HG02588 (cell line): ENCODE data around the gene LMO7.
"Not testable (repeated sequence)": the region's sequence is repeated elsewhere in the genome, so short reads cannot be mapped to it uniquely, and the experiment has no call there.

Source experiments
- ATAC-seq: cut with Tn5 transposase; IDR thresholded peaks from one replicate; pipeline ENCODE4 v1.9.1; 2021; ENCODE audit warnings: mild to moderate bottlenecking, moderate library complexity; ENCODE audit not compliant: unreplicated experiment

Gene LMO7

GRCh38 chr13:75769141-75769905 lies 133.2 kb downstream of the LMO7 start:
- ATAC-seq: no peak

- ATAC-seq: no peak
Measured at GRCh38 chr13:75770164-75770563, 134.0 kb downstream of the LMO7 start.

GRCh38 chr13:75770592-75771011 lies 134.5 kb downstream of the LMO7 start:
- no peak for ATAC-seq

GRCh38 chr13:75771226-75771625 lies 135.1 kb downstream of the LMO7 start:
- ATAC-seq: no peak

GRCh38 chr13:75771818-75772217 lies 135.7 kb downstream of the LMO7 start:
- no peak for ATAC-seq

GRCh38 chr13:75774176-75774575 lies 138.0 kb downstream of the LMO7 start:
- no peak for ATAC-seq

GRCh38 chr13:75776550-75776949 lies 140.4 kb downstream of the LMO7 start:
- no peak for ATAC-seq

- ATAC-seq: no peak
Measured at GRCh38 chr13:75779393-75779792, 143.3 kb downstream of the LMO7 start.

GRCh38 chr13:75780103-75780502 lies 144.0 kb downstream of the LMO7 start:
- not testable (repeated sequence) for ATAC-seq

GRCh38 chr13:75782985-75783384 lies 146.9 kb downstream of the LMO7 start:
- ATAC-seq: no peak

- no peak for ATAC-seq
Measured at GRCh38 chr13:75784003-75784402, 147.9 kb downstream of the LMO7 start.

GRCh38 chr13:75785130-75785529 lies 149.0 kb downstream of the LMO7 start:
- no peak for ATAC-seq

- no peak for ATAC-seq
Measured at GRCh38 chr13:75787249-75787928, 151.3 kb downstream of the LMO7 start.

GRCh38 chr13:75788481-75788981 lies 152.4 kb downstream of the LMO7 start:
- ATAC-seq: no peak

GRCh38 chr13:75789451-75790197 lies 153.5 kb downstream of the LMO7 start:
- no peak for ATAC-seq

GRCh38 chr13:75790198-75790970 lies 154.3 kb downstream of the LMO7 start:
- ATAC-seq: no peak

- ATAC-seq: no peak
Measured at GRCh38 chr13:75792526-75793187, 156.5 kb downstream of the LMO7 start.

GRCh38 chr13:75793188-75793567 lies 157.0 kb downstream of the LMO7 start:
- ATAC-seq: not testable (repeated sequence)

GRCh38 chr13:75794663-75795062 lies 158.5 kb downstream of the LMO7 start:
- no peak for ATAC-seq

GRCh38 chr13:75795274-75795673 lies 159.1 kb downstream of the LMO7 start:
- no peak for ATAC-seq
